H1 (cell line): ENCODE results near the gene ASTN1. TPM values are rescaled to one million over a fixed set of nuclear protein-coding genes. Genes with fewer than 3 reads are reported as not detected.

ENCODE experiments used
- CTCF ChIA-PET: fragments of 300-600 bp; sonication (Branson Sonifier 250); formaldehyde crosslinking; loops from one replicate; lab custom pipeline; 2021; ENCODE audit not compliant: partially characterized antibody; lab: Charles Lee
- POLR2A ChIA-PET: fragments of 300-600 bp; sonication (Branson Sonifier 250); formaldehyde crosslinking; loops from one replicate; lab custom pipeline; 2021; ENCODE audit warnings: inconsistent platforms; ENCODE audit not compliant: partially characterized antibody; lab: Charles Lee
- DNase-seq, 2 experiments: peaks; one replicate each; pipeline versions ENCODE4 v3.0.0 to v3.0.0-alpha.2; 2010 to 2022; ENCODE audit warnings: low spot score in 2 of 2, low read depth in 1 of 2, mixed read lengths in 1 of 2
- FAIRE-seq: peaks from 2 replicates; lab custom pipeline; 2011; peaks lifted over from hg19 to GRCh38; lab: Jason Lieb, UNC
- H2AFZ ChIP-seq: 2 replicates; pipeline ENCODE4 v1.8.1; 2012; ENCODE audit warnings: low read length, inconsistent platforms
- H2AK5ac ChIP-seq: 2 replicates; pipeline ENCODE4 v1.6.1; 2013; ENCODE audit warnings: low read depth, low read length
- H2BK120ac ChIP-seq: replicated peaks from 2 replicates; pipeline ENCODE3; 2013; ENCODE audit warnings: low read depth, low read length, inconsistent platforms
- H2BK12ac ChIP-seq: 2 replicates; pipeline ENCODE4 v1.6.1; 2013; ENCODE audit warnings: low read depth, low read length
- H2BK15ac ChIP-seq: 2 replicates; pipeline ENCODE4 v1.6.1; 2013; ENCODE audit warnings: low read length
- H2BK20ac ChIP-seq: 2 replicates; pipeline ENCODE4 v1.6.1; 2013; ENCODE audit warnings: low read length
- H2BK5ac ChIP-seq: 2 replicates; pipeline ENCODE4 v1.6.1; 2013; ENCODE audit warnings: low read depth, low read length
- H3K14ac ChIP-seq: 2 replicates; pipeline ENCODE4 v1.6.1; 2013; ENCODE audit warnings: inconsistent platforms; ENCODE audit not compliant: insufficient read length
- H3K18ac ChIP-seq: 2 replicates; pipeline ENCODE4 v1.6.1; 2013; ENCODE audit warnings: low read length; ENCODE audit errors: extremely low read depth
- H3K23ac ChIP-seq: 2 replicates; pipeline ENCODE4 v1.6.1; 2013; ENCODE audit warnings: inconsistent platforms; ENCODE audit not compliant: insufficient read length
- H3K23me2 ChIP-seq: 2 replicates; pipeline ENCODE4 v1.6.1; 2013; ENCODE audit warnings: low read depth, low read length
- H3K27ac ChIP-seq: 2 replicates; pipeline ENCODE4 v1.6.1; 2011; ENCODE audit warnings: low read depth, low read length, inconsistent platforms
- H3K27me3 ChIP-seq, 4 experiments: replicated peaks in 1 of 4; 1 replicate in 1 of 4; 2 replicates in 3 of 4; pipeline versions ENCODE4 v1.6.1 to v1.8.1; 2011 to 2013; ENCODE audit warnings: low read length in 3 of 4, mild to moderate bottlenecking in 3 of 4, inconsistent platforms in 2 of 4, mixed read lengths in 2 of 4, moderate library complexity in 1 of 4; ENCODE audit not compliant: control insufficient read depth in 3 of 4, insufficient read depth in 3 of 4; ENCODE audit errors: extremely low read depth in 1 of 4
- H3K36me3 ChIP-seq, 4 experiments: 2 replicates each; pipeline versions ENCODE4 v1.6.1 to v1.8.1; 2011 to 2013; ENCODE audit warnings: mild to moderate bottlenecking in 4 of 4, low read length in 3 of 4, moderate library complexity in 2 of 4, control low read depth in 1 of 4, inconsistent platforms in 1 of 4; ENCODE audit not compliant: insufficient read depth in 4 of 4, control insufficient read depth in 2 of 4
- H3K4ac ChIP-seq: replicated peaks from 2 replicates; pipeline ENCODE3; 2013; ENCODE audit warnings: low read length, low read depth, mixed read lengths, inconsistent platforms; ENCODE audit not compliant: insufficient read length
- H3K4me1 ChIP-seq, 4 experiments: replicated peaks in 1 of 4; 1 replicate in 1 of 4; 2 replicates in 3 of 4; pipeline versions ENCODE4 v1.6.1 to v1.8.1; 2011 to 2013; ENCODE audit warnings: low read length in 3 of 4, inconsistent platforms in 2 of 4, mixed read lengths in 1 of 4; ENCODE audit not compliant: insufficient read depth in 4 of 4, control insufficient read depth in 3 of 4
- H3K4me2 ChIP-seq, 2 experiments: 2 replicates each; pipeline versions ENCODE4 v1.6.1 to v1.8.1; 2011 to 2013; ENCODE audit warnings: low read depth in 2 of 2, low read length in 2 of 2, control low read depth in 1 of 2, inconsistent platforms in 1 of 2, mild to moderate bottlenecking in 1 of 2; ENCODE audit not compliant: insufficient read depth in 1 of 2
- H3K4me3 ChIP-seq, 4 experiments: fragments of 200-600, 300-600 bp in 1 of 4; sonication (generic), shearing (Covaris generic), sonication (Bioruptor Twin) in 1 of 4; 2 replicates each; pipeline versions ENCODE4 v1.5.1 to v1.8.1; 2011 to 2016; ENCODE audit warnings: low read length in 4 of 4, low read depth in 3 of 4, control low read depth in 2 of 4, inconsistent platforms in 2 of 4, mild to moderate bottlenecking in 2 of 4, mixed read lengths in 1 of 4, moderate library complexity in 1 of 4; ENCODE audit not compliant: insufficient read depth in 2 of 4; ENCODE audit errors: extremely low read depth in 1 of 4
- H3K56ac ChIP-seq: replicated peaks from 2 replicates; pipeline ENCODE3; 2013; ENCODE audit warnings: low read depth, mild to moderate bottlenecking, mixed read lengths, low read length, inconsistent platforms; ENCODE audit not compliant: insufficient read length
- H3K79me1 ChIP-seq: 2 replicates; pipeline ENCODE4 v1.6.1; 2013; ENCODE audit warnings: low read depth, low read length, control low read depth
- H3K79me2 ChIP-seq, 2 experiments: 2 replicates each; pipeline versions ENCODE4 v1.6.1 to v1.8.1; 2012 to 2013; ENCODE audit warnings: low read length in 2 of 2, mild to moderate bottlenecking in 2 of 2, inconsistent platforms in 1 of 2; ENCODE audit not compliant: insufficient read depth in 2 of 2, control insufficient read depth in 1 of 2
- H3K9ac ChIP-seq, 4 experiments: replicated peaks in 1 of 4; 1 replicate in 1 of 4; 2 replicates in 3 of 4; pipeline versions ENCODE4 v1.6.1 to v1.8.1; 2011 to 2013; ENCODE audit warnings: low read depth in 3 of 4, low read length in 3 of 4, control low read depth in 2 of 4, mild to moderate bottlenecking in 2 of 4, moderate library complexity in 2 of 4, inconsistent platforms in 1 of 4; ENCODE audit errors: extremely low read depth in 1 of 4
- H3K9me3 ChIP-seq, 2 experiments: 2 replicates each; pipeline versions ENCODE4 v1.6.1 to v1.8.1; 2012 to 2013; ENCODE audit warnings: mild to moderate bottlenecking in 2 of 2, moderate library complexity in 2 of 2, control low read depth in 1 of 2, inconsistent platforms in 1 of 2, low read depth in 1 of 2, low read length in 1 of 2, mixed read lengths in 1 of 2; ENCODE audit not compliant: insufficient read depth in 2 of 2
- H4K20me1 ChIP-seq, 2 experiments: replicated peaks in 1 of 2; 2 replicates each; pipeline versions ENCODE3 to v1.8.1; 2011 to 2013; ENCODE audit warnings: inconsistent platforms in 2 of 2, low read length in 2 of 2, mild to moderate bottlenecking in 1 of 2; ENCODE audit not compliant: insufficient read depth in 2 of 2, control insufficient read depth in 1 of 2
- H4K5ac ChIP-seq: 2 replicates; pipeline ENCODE4 v1.6.1; 2013; ENCODE audit warnings: low read length, low read depth, mixed read lengths, inconsistent platforms; ENCODE audit not compliant: insufficient read length
- H4K8ac ChIP-seq: 2 replicates; pipeline ENCODE4 v1.8.0; 2013; ENCODE audit warnings: mild to moderate bottlenecking, moderate library complexity, low read length, inconsistent platforms; ENCODE audit not compliant: insufficient read depth; ENCODE audit errors: extremely low read depth
- H4K91ac ChIP-seq: replicated peaks from 2 replicates; pipeline ENCODE3; 2013; ENCODE audit warnings: low read length, mixed read lengths, inconsistent platforms; ENCODE audit not compliant: insufficient read length
- CBX8 ChIP-seq: fragments of 300-800, 300-1000 bp; sonication (generic); IDR thresholded peaks from 2 replicates; pipeline ENCODE4 v1.7.1; 2016; ENCODE audit warnings: low read depth, low read length, borderline replicate concordance
- GABPA ChIP-seq: IDR thresholded peaks from 2 replicates; pipeline ENCODE4 v1.6.1; 2011; ENCODE audit warnings: mild to moderate bottlenecking, low read length, moderate library complexity, borderline replicate concordance; ENCODE audit not compliant: insufficient read depth
- GTF2F1 ChIP-seq: IDR thresholded peaks from 2 replicates; pipeline ENCODE4 v1.6.1; 2012; ENCODE audit warnings: low read depth, low read length, improper control_type of control experiment, borderline replicate concordance
- KDM4A ChIP-seq: IDR thresholded peaks from one replicate; pipeline ENCODE4 v1.7.1; 2012; ENCODE audit warnings: low read depth, mild to moderate bottlenecking, moderate library complexity, low read length, inconsistent platforms; ENCODE audit not compliant: severe bottlenecking
- KDM5A ChIP-seq: fragments of 200-600 bp; IDR thresholded peaks from 2 replicates; pipeline ENCODE4 v1.7.1; 2012; ENCODE audit warnings: mild to moderate bottlenecking, low read length, inconsistent platforms, mixed read lengths
- RNF2 ChIP-seq: fragments of 200-900, 300-1000 bp; sonication (generic); IDR thresholded peaks from 2 replicates; pipeline ENCODE4 v1.7.1; 2016; ENCODE audit warnings: borderline replicate concordance, low read depth, mild to moderate bottlenecking, antibody characterized with exemption, low read length; ENCODE audit not compliant: poor library complexity, severe bottlenecking; ENCODE audit errors: missing control alignments
- RXRA ChIP-seq: IDR thresholded peaks from 2 replicates; pipeline ENCODE4 v1.6.1; 2011; ENCODE audit warnings: low read depth, mild to moderate bottlenecking, low read length, moderate library complexity; ENCODE audit not compliant: insufficient read depth
- SRF ChIP-seq: IDR thresholded peaks from 2 replicates; pipeline ENCODE4 v1.6.1; 2011; ENCODE audit warnings: mild to moderate bottlenecking, low read depth, low read length, moderate library complexity
- ZNF274 ChIP-seq: IDR thresholded peaks from 2 replicates; pipeline ENCODE4 v1.7.0; 2012; ENCODE audit warnings: low read length, borderline replicate concordance; ENCODE audit errors: extremely low read depth
- WGBS, 2 experiments: shearing (Covaris generic) in 1 of 2; methylation state at CpG; one replicate each; pipeline versions ENCODE4 v1.1.6 to v1.1.7; 2013 to 2015; ENCODE audit warnings: low lambda C conversion rate in 2 of 2, mixed read lengths in 2 of 2, inconsistent platforms in 1 of 2, low coverage in 1 of 2, missing lambda C conversion rate in 1 of 2; ENCODE audit not compliant: insufficient replicate concordance in 2 of 2, insufficient coverage in 1 of 2, insufficient read length in 1 of 2; ENCODE audit errors: extremely low coverage in 1 of 2, missing lambda C conversion rate in 1 of 2; 5-methylcytosine and 5-hydroxymethylcytosine counted together
- polyA plus RNA-seq, 7 experiments: library from polyadenylated mRNA; depleted of rRNA in 3 of 7; stranded (reverse) in 5 of 7; unstranded in 2 of 7; fragments of >200 nt in 5 of 7; fragments of 200-250 nt in 2 of 7; gene quantifications; 1 replicate in 5 of 7; 2 replicates in 1 of 7; 4 replicates in 1 of 7; pipeline versions ENCODE4 v1.2.1 to v1.2.3, GENCODE V29; 2011 to 2013; ENCODE audit warnings: missing spikeins in 2 of 7, mixed read lengths in 2 of 7
- total RNA-seq: library from RNA; stranded (reverse); fragmentation: NEBNext Ultra II Directional; extraction: Animal tissue kit (Norgen Biotek cat#: 25700); gene quantifications from 2 replicates; pipeline ENCODE4 v1.2.1, GENCODE V29; 2021

The ASTN1 gene
- total and polyA plus RNA-seq, 2 of the 8 experiments (the other 6 are each of a cell fraction or from before 2014, with no cell fraction given) = 2.9 to 4.1 TPM

- POLR2A ChIA-PET = no interaction called here
- H3K14ac ChIP-seq = no peak overlapping the region
- no peak overlapping the region for H2BK5ac ChIP-seq
- no peaks in the 10 kb centered on the region for H3K79me2 ChIP-seq
- 97% methylated on average over 3 of the region's 3 CpGs; no CpG with 5 or more reads in 1 of the 2 experiments for WGBS, 2 experiments
- no peak overlapping the region for H4K8ac ChIP-seq
- H3K9me3 ChIP-seq = no peaks in the 10 kb centered on the region
- no peak overlapping the region for H3K4me2 ChIP-seq
- FAIRE-seq (no peak), DNase-seq (no peak)
- H2BK20ac ChIP-seq = no peak overlapping the region
- H2AFZ ChIP-seq = no peak overlapping the region
- no peak overlapping the region for H2BK15ac ChIP-seq
- no peaks in the 10 kb centered on the region for H3K79me1 ChIP-seq
- no peaks in the 10 kb centered on the region for H3K4me1 ChIP-seq
- no peaks in the 10 kb centered on the region for H3K23me2 ChIP-seq
- no peaks in the 10 kb centered on the region for H3K36me3 ChIP-seq
- H2BK120ac ChIP-seq = no peak overlapping the region
- no peak overlapping the region for H4K5ac ChIP-seq
- TF ChIP-seq GABPA = no peak
- TF ChIP-seq CBX8 = no peak
- no peak for TF ChIP-seq ZNF274
- no peak for TF ChIP-seq RNF2
- TF ChIP-seq GTF2F1 = no peak
- no peak for TF ChIP-seq KDM4A
- no peak for TF ChIP-seq SRF
- TF ChIP-seq KDM5A = no peak
- TF ChIP-seq RXRA = no peak
- TF ChIP-seq, all 59 proteins: peak for 0
- no peak overlapping the region for H3K56ac ChIP-seq
- H2AK5ac ChIP-seq = no peak overlapping the region
- no peak overlapping the region for H3K23ac ChIP-seq
- H4K91ac ChIP-seq = no peak overlapping the region
- CTCF ChIA-PET = no interaction called here
- no peak overlapping the region for H3K27ac ChIP-seq
- no peak overlapping the region for H3K4me3 ChIP-seq
- no peak overlapping the region for H3K4ac ChIP-seq
- H3K27me3 ChIP-seq = no peaks in the 10 kb centered on the region
- H3K18ac ChIP-seq = no peak overlapping the region
- no peak overlapping the region for H2BK12ac ChIP-seq
- no peaks in the 10 kb centered on the region for H4K20me1 ChIP-seq
- no peak overlapping the region for H3K9ac ChIP-seq
Observed at GRCh38 chr1:176853503-176853902, 311.0 kb downstream of the ASTN1 start.
